Measurements from ENCODE around the gene C5orf24.
"Not testable (repeated sequence)": the region's sequence is repeated elsewhere in the genome, so short reads cannot be mapped to it uniquely, and the experiment has no call there.

The C5orf24 gene

DNA sequence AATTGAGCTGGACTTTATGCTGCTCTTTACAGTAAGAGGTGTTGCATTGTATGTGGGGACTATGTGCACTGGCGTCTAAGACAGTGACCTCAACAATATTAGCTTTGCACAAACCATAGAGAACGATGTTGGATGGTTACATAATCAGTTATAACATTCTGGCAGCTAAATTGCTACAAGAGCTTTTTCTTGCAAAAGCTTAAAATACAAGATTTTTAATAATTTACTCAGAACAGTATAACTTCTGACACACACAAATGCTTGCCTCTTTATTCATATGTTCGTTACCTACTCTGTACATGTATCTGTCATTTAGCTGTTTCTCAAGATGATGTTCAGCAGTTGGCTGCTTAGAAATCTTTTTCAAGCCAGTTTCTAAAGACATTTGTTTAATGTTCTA is 11.6 kb downstream of the C5orf24 start:
- DNase-seq (ENCODE audit: low spot score), result no peak

- DNase-seq (ENCODE audit: low spot score), result no peak
These were observed 18.9 kb downstream of the C5orf24 start for GRCh38 chr5:134864707-134865106.

- DNase-seq (ENCODE audit: low spot score), result no peak
These were observed 27.7 kb downstream of the C5orf24 start for GRCh38 chr5:134873494-134873893.

- DNase-seq (ENCODE audit: low spot score), result peak; percentile 95
These were observed 28.4 kb downstream of the C5orf24 start, which contains the start of gene TXNDC15 for GRCh38 chr5:134873987-134874830. TXNDC15 (plus strand) TSS chr5:134874371; CDS start chr5:134874428, 57 bp downstream.

GRCh38 chr5:134874831-134875655 is 29.3 kb downstream of the C5orf24 start:
- peak; percentile 84 for DNase-seq (ENCODE audit: low spot score)

DNA sequence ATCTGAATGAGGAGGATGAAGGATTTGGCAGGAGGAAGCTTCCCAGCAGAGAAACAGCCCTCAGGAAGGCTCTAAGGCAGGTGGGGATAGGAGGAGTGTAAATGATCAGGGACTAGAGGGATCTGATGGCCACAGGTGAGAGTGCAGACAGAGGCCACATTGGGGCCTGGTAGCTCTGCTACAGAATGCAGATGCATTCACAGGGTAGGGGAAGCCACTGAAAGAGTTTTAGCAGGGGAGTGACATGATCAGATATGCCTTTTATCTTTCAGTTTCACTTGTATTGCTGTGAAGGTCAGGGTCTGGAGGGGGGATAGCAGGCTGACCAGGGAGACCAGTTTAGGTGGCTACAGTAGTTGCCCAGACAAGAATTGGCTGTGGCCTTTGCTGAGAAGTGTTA is 31.4 kb downstream of the C5orf24 start:
- no peak for DNase-seq (ENCODE audit: low spot score)

DNA sequence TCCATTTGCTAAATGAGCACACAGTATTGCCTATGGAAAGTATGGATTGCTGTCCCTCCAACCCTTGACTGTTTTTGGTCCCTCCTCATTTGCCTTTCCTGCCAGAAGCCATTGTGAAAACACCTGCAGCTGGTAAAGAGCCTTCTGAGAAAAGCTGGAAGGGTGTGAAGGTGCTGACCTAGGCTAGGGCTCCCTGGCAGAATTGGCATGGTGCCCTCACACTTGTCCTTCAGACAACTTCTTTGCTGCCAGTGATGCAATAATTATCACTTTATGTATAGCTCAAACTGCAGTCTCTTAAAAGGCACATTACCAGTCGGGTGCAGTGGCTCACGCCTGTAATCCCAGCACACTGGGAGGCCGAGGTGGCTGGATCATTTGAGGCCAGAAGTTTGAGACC is 32.6 kb downstream of the C5orf24 start:
- DNase-seq (ENCODE audit: low spot score), result no peak

DNA sequence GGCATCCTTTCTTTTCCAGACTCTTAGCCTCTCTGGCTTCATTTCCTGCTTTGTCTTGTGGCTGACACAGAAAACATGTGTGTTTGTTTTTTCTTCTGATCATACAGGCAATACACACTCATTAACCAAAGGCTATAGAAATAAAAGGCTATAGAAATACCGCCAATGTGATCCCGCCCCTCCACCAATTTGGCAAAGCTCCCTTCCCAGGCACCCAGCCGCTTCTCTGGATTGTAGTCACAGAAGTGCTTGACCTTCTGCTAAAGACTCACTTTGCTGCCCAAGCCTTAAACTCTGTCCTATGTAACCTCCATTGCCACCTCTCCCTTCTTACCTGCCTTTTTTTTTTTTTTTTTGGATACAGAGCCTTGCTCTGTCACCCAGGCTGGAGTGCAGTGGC is 33.7 kb downstream of the C5orf24 start:
- no peak for DNase-seq (ENCODE audit: low spot score)

DNA sequence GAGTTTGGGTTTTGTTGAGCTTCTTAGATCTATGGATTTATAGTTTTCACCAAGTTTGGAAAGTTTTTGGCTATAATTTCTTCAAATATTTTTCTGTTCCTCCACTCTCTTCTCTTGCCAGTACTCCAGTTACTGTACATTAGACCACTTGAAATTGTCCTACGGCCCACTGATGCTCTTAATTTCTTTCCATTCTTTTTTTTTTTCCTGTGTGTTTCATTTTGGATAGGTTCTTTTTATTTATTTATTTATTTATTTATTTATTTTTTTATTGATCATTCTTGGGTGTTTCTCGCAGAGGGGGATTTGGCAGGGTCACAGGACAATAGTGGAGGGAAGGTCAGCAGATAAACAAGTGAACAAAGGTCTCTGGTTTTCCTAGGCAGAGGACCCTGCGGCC is 35.2 kb downstream of the C5orf24 start:
- DNase-seq (ENCODE audit: low spot score), result not testable (repeated sequence)

- not testable (repeated sequence) for DNase-seq (ENCODE audit: low spot score)
These were observed 35.9 kb downstream of the C5orf24 start for GRCh38 chr5:134881711-134882110.

- DNase-seq (ENCODE audit: low spot score), result no peak
These were observed 41.9 kb downstream of the C5orf24 start for GRCh38 chr5:134887593-134888159.

DNA sequence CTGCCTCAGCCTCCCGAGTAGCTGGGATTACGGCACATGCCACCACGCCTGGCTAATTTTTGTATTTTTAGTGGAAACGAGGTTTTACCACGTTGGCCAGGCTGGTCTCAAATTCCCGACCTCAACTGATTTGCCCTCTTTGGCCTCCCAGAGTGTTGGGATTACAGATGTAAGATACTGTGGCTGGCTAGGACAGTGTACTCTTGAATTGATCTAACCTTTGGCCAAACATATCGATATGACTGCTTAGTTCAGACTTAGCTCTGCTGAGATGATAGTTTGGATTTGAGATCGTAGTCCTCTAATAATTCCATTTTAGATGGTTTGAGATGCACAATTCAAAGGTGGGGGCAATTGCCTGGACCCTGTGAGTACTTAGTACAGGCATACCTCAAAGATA is 43.6 kb downstream of the C5orf24 start:
- no peak for DNase-seq (ENCODE audit: low spot score)

DNA sequence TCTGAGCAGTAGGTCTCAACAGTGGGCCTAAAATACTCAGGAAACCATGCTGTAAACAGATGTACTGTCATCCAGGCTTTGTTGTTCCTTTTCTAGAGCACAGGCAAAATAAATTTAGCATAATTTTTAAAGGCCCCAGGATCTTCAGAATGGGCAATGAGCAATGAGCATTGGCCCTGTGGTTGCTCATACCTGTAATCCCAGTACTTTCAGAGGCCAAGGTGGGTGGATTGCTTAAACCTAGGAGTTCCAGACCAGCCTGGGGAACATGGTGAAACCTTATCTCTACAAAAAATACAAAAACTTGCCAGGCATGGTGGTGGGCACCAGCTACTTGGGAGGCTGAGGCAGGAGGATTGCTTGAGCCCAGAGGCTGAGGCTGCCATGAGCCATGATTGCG is 45.7 kb downstream of the C5orf24 start:
- no peak for DNase-seq (ENCODE audit: low spot score)

DNA sequence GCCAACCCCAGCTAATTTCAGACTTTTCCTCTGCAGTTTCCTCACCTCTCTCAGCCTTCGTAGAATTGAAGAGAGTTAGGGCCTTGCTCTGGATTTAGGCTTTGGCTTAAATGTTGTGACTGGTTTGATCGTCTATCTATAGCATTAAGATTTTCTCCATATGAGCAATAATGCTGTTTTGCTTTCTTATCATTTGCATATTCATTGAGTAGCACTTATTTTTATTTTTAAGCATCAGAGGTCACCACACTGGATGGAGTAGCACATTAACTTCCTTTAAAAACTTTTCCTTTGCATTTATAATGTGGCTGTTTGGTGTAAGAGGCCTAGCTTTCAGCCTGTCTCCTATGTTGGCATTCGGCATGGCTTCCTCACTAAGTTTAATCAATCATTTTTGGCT is 46.5 kb downstream of the C5orf24 start:
- no peak for DNase-seq (ENCODE audit: low spot score)

DNA sequence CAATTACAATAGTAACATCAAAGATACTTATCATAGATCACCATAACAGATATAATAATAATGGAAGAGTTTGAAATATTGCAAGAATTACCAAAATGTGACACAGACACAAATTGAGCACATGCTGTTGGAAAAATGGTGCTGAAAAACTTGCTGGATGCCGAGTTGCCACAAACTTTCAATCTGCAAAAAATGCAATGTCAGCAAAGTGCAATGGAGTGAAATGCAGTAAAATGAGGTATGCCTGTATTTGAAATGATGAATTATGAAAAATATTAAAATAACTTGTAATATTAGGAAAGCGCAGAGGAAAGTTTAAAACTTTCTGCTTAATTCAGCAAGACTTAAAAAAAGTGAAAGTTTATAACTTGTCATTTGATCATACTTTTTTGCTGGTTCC is 47.2 kb downstream of the C5orf24 start:
- DNase-seq (ENCODE audit: low spot score), result no peak

GRCh38 chr5:134893748-134894505 is 48.2 kb downstream of the C5orf24 start:
- DNase-seq (ENCODE audit: low spot score), result no peak

DNA sequence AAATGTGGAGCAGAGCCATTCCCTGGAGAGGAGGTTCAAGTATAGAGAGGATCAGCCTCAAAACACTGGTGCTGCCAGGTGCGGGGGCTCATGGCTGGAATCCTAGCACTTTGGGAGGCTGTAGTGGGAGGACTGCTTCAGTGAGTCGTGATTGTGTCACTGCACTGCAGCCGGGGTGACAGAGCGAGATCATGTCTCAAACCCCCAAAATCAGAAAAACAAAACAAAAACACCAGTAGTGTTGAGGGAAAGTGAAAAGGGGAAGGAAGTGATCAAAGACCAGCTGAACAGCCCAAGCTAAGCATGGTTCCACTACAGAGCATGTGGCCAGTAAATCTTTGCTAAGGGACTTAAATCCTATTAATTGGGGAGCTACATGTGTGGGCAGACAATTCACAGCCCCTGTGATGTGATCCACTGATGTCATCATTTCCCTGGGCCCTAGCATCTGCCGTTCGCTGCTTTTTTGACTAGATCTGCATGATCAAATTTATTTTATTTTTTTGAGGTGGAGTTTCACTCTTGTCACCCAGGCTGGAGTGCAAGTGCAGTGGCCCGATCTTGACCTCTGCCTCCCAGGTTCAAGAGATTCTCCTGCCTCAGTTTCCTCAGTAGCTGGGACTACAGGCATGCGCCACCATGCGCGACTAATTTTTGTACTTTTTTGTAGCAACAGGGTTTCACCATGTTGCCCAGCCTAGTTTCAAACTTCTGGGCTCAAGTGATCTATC is 56.5 kb downstream of the C5orf24 start:
- DNase-seq (ENCODE audit: low spot score), result no peak

- peak; percentile 96 for DNase-seq (ENCODE audit: low spot score)
These were observed 59.0 kb downstream of the C5orf24 start, which contains the start of gene PCBD2 for GRCh38 chr5:134904610-134905245. PCBD2 (plus strand) TSS chr5:134905131; CDS start chr5:134905140, 9 bp downstream.

DNA sequence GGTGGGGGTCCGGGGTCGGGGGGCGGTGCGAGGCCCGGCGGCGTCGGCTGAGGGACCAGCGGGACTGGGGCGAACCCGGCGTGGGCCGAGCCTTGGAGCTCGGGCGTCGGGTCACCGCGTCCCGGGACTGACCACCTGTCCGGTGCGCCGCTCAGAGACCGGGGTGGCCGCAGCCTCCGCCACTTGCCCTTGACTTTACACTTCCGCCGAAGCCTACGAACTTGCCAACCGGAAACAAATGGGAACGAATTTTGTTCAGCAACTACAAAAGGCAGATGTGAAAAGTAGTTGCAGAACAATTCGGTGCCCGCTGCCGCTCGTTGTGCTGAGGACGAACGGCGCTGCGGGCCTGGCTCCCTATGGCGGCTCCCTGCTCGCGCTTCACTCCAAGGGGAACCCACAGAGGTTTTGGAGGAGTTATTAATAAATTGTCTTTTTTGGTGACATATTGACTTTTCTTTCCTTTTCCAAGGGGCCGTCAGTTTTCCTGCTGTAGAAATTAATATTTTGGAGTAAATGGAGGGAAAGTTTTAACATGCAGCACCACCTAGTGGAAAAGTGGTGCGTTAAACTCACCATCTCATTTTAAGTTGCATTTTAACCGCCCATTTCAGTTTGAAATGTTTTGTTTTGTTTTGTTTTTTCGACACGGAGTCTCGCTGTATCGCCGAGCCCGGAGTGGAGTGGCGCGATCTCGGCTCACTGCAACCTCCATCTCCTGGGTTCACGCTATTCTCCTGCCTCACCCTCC is 59.7 kb downstream of the C5orf24 start:
- peak; percentile 79 for DNase-seq (ENCODE audit: low spot score)

DNA sequence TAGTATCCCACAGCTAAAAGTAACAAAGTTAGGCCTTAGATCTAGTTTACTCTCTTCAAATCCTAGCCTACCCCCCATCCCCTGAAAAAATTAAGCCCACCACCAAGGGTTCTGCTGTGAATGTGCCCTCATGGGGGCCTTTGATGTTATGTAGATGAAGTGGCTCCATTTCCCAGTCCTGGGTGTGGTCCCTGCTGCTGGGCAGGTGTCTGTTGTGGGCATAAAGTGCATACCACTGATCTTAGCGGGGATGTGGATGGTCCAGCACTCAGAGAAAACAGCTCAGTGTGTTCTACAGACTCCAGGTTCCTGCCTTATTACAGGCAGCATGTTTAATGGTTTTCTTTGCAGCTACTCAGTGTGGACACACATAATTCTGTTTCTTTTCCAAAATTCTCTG is 61.0 kb downstream of the C5orf24 start:
- DNase-seq (ENCODE audit: low spot score), result no peak

Measured in GM03348 (cell line).